OCI-LY7 (cell line): Measurements from ENCODE around the gene SMG1. TPM values are rescaled to one million over a fixed set of nuclear protein-coding genes. Genes with fewer than 3 reads are reported as not detected.
"Not testable (repeated sequence)": the region's sequence is repeated elsewhere in the genome, so short reads cannot be mapped to it uniquely, and the experiment has no call there.

ENCODE experiments used
- Bru-seq: library from RNA; stranded (reverse); fragments of 400-500 nt; gene quantifications from one replicate; lab custom pipeline; 2021; lab: Mats Ljungman, UMichigan
- BruChase-seq, 2 experiments: library from RNA; stranded (reverse); fragments of 400-500 nt; gene quantifications; one replicate each; lab custom pipeline; 2021; lab: Mats Ljungman, UMichigan
- BruUV-seq: library from RNA; stranded (reverse); fragments of 400-500 nt; replicated peaks from 2 replicates; lab custom pipeline; 2021; lab: Mats Ljungman, UMichigan
- CTCF ChIA-PET: fragments of 300-600 bp; sonication (Branson Sonifier 250); formaldehyde crosslinking; loops from one replicate; lab custom pipeline; 2022; ENCODE audit warnings: antibody characterized with exemption; ENCODE audit not compliant: unreplicated experiment; lab: Charles Lee
- POLR2A ChIA-PET: fragments of 300-600 bp; sonication (Branson Sonifier 250); formaldehyde crosslinking; loops from one replicate; lab custom pipeline; 2022; ENCODE audit warnings: antibody characterized with exemption; lab: Charles Lee
- DNase-seq: peaks from one replicate; pipeline ENCODE4 v3.0.0-alpha.2; 2015; ENCODE audit warnings: low spot score
- H2AFZ ChIP-seq: fragments of 200-600 bp; sonication (generic), shearing (Covaris generic); 2 replicates; pipeline ENCODE4 v1.6.1; 2014; ENCODE audit warnings: mild to moderate bottlenecking, antibody characterized with exemption, low read length, moderate library complexity
- H3K27ac ChIP-seq: fragments of 200-600 bp; sonication (generic); 2 replicates; pipeline ENCODE4 v1.5.1; 2014; ENCODE audit warnings: mixed run types, low read depth, mild to moderate bottlenecking, moderate library complexity, low read length, inconsistent platforms; ENCODE audit not compliant: poor library complexity, severe bottlenecking
- H3K36me3 ChIP-seq: fragments of 200-600 bp; sonication (generic); 2 replicates; pipeline ENCODE4 v1.6.1; 2014; ENCODE audit warnings: mild to moderate bottlenecking, antibody characterized with exemption, low read length, moderate library complexity, mixed read lengths; ENCODE audit not compliant: insufficient read depth
- H3K4me1 ChIP-seq: fragments of 200-600 bp; sonication (generic); 2 replicates; pipeline ENCODE4 v1.5.1; 2014; ENCODE audit warnings: mild to moderate bottlenecking, low read length; ENCODE audit not compliant: insufficient read depth, poor library complexity, severe bottlenecking
- H3K4me2 ChIP-seq: fragments of 200-600 bp; sonication (generic); 2 replicates; pipeline ENCODE4 v1.6.1; 2014; ENCODE audit warnings: mild to moderate bottlenecking, low read length
- H3K4me3 ChIP-seq: fragments of 200-600 bp; sonication (generic); 2 replicates; pipeline ENCODE4 v1.5.1; 2014; ENCODE audit warnings: mild to moderate bottlenecking, low read depth, low read length; ENCODE audit not compliant: poor library complexity, severe bottlenecking
- H3K79me2 ChIP-seq: fragments of 200-600 bp; sonication (generic); 2 replicates; pipeline ENCODE4 v1.6.1; 2016; ENCODE audit warnings: low read depth, mild to moderate bottlenecking, low read length, moderate library complexity, mixed read lengths; ENCODE audit not compliant: insufficient read depth
- H3K9me2 ChIP-seq: fragments of 200-600 bp; sonication (generic); 2 replicates; pipeline ENCODE4 v1.6.1; 2016; ENCODE audit warnings: mild to moderate bottlenecking, low read length, mixed read lengths; ENCODE audit not compliant: insufficient read depth
- H3K9me3 ChIP-seq: fragments of 200-600 bp; sonication (generic); 2 replicates; pipeline ENCODE4 v1.6.1; 2014; ENCODE audit warnings: mild to moderate bottlenecking, mixed run types, low read length, mixed read lengths
- H4K20me1 ChIP-seq: fragments of 200-600 bp; sonication (generic); 2 replicates; pipeline ENCODE4 v1.6.1; 2014; ENCODE audit warnings: mild to moderate bottlenecking, antibody characterized with exemption, low read length, moderate library complexity, mixed read lengths; ENCODE audit not compliant: insufficient read depth
- CTCF ChIP-seq: fragments of 200-600 bp; sonication (generic); conservative IDR thresholded peaks from 2 replicates; pipeline ENCODE4 v1.5.1; 2014; ENCODE audit warnings: mild to moderate bottlenecking, antibody characterized with exemption, low read length, moderate library complexity, mixed read lengths
- EZH2phosphoT487 ChIP-seq: fragments of 200-600 bp; sonication (generic); IDR thresholded peaks from 2 replicates; pipeline ENCODE4 v1.6.1; 2018; ENCODE audit warnings: low read depth, borderline replicate concordance, mild to moderate bottlenecking, mixed run types, antibody characterized with exemption, low read length, moderate library complexity, mixed read lengths
- intact Hi-C: fragments of 100-400 bp; cut with micrococcal nuclease; formaldehyde crosslinking; loops from one replicate; pipeline ENCODE4 v1.10.0; 2022; ENCODE audit not compliant: unreplicated experiment
- long read RNA-seq: library from polyadenylated mRNA; stranded (forward); transcript quantifications from one replicate; pipeline ENCODE4 v2.0.0, GENCODE V29; 2022
- total RNA-seq, 2 experiments: library from RNA; depleted of rRNA in 1 of 2; stranded (reverse); fragments of >200 nt in 1 of 2; shearing (Covaris generic) in 1 of 2; gene quantifications; 2 replicates each; pipeline ENCODE4 v1.2.3, GENCODE V29; 2014 to 2022

The SMG1 gene
- total RNA-seq (2014; rRNA removed; shearing (Covaris generic)), result 87.5 and 106 TPM in 2 replicates
- total RNA-seq (2022), result 199 and 208 TPM in 2 replicates
- Bru-seq, nascent RNA, result percentile 95 among the genes with signal in this experiment
- percentile 97 among the genes with signal in this experiment for BruChase-seq, experiment 1, labeled RNA remaining after a 6-hour chase
- percentile 97 among the genes with signal in this experiment for BruChase-seq, experiment 2, labeled RNA remaining after a 2-hour chase
- long read RNA-seq, partial matches to known transcripts, result 9 of 30 reads
- long read RNA-seq, other reads (novel, unspliced or antisense), result 21 of 30 reads

GRCh38 chr16:18925986-18926865 is at the start of gene SMG1:
SMG1 (minus strand) TSS chr16:18926408; CDS start chr16:18926041, 367 bp downstream.
- DNase-seq, result peak; percentile 91
- H3K36me3 ChIP-seq, result peaks cover 17% of the 10 kb centered on the region
- peaks cover 15% of the 10 kb centered on the region; the same call in 1 of the 2 replicates for H4K20me1 ChIP-seq
- peak within 1 kb of the TSS; percentile 85 for H3K4me2 ChIP-seq
- CTCF ChIA-PET, H3K9me3 ChIP-seq, H3K9me2 ChIP-seq, POLR2A ChIA-PET, BruUV-seq: not testable (repeated sequence)
- H3K4me3 ChIP-seq, result peak within 1 kb of the TSS; percentile 95
- H3K79me2 ChIP-seq, result peaks cover 44% of the 10 kb centered on the region
- peak within 1 kb of the TSS; percentile 83 for H3K27ac ChIP-seq
- peaks cover 39% of the 10 kb centered on the region for H3K4me1 ChIP-seq
- peak within 1 kb of the TSS; percentile 86 for H2AFZ ChIP-seq
- intact Hi-C loops, result loop anchor here (1.0 to 10.0 kb wide), 3 partner anchors 29 to 1631 kb away; partner anchors contain the start of gene ARL6IP1

DNA sequence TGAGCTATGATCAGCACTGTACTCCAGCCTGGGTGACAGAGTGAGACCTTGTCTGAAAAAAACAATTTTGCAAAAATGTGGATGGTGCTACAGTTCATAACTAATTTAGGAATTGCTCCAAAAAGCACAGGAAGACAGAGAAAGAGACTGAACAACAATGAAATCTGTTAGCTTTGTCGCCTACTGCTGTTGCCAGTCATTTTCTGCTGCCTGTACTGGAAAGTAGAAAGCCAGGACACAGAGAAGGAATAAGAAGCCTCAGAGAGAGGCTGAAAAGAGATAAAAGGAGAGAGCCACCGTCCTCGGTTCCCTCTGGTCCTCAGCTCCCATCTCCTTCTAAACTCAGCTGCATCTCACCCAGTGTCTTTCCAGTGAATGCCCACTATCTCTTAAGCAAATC is 48.9 kb upstream of the SMG1 start:
- H3K36me3 ChIP-seq, result no peaks in the 10 kb centered on the region
- no peaks in the 10 kb centered on the region for H3K9me3 ChIP-seq
- no peaks in the 10 kb centered on the region for H3K4me1 ChIP-seq
- ChIA-PET POLR2A (interaction anchor here (1.0 kb wide), 1 partner anchor 174 kb away, joined by 3 read pairs; the partner anchor contains the start of gene ARL6IP1), CTCF (no interaction called here)
- no peaks in the 10 kb centered on the region for H4K20me1 ChIP-seq
- no peak overlapping the region for H2AFZ ChIP-seq
- no peak overlapping the region for H3K27ac ChIP-seq
- H3K4me3 ChIP-seq, result no peak overlapping the region
- TF ChIP-seq CTCF (no peak), EZH2phosphoT487 (no peak)
- intact Hi-C loops, result no loop called here
- no peaks in the 10 kb centered on the region for H3K9me2 ChIP-seq
- no peak overlapping the region for H3K4me2 ChIP-seq
- H3K79me2 ChIP-seq, result no peaks in the 10 kb centered on the region
- BruUV-seq, result no TSS peak
- no peak for DNase-seq

DNA sequence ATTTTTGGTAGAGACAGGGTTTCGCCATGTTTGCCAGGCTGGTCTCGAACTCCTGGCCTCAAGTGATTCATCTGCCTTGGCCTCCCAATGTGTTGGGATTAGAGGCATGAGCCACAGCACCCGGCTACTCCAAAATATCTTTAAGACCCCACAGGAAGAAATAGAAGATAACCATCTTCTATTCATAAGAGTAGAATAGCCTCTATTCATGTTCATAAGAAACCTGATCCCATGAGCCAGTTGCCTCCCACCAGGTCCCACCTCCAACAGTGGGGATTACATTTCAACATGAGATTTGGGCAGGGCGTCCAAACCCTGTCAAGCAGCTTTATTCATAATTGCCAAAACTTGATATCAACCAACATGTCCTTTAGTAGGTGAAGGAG is 43.6 kb upstream of the SMG1 start:
- H2AFZ ChIP-seq, result no peak overlapping the region
- H3K9me2 ChIP-seq, result no peaks in the 10 kb centered on the region
- TF ChIP-seq EZH2phosphoT487, result no peak
- TF ChIP-seq CTCF, result no peak
- POLR2A ChIA-PET, result no interaction called here
- H4K20me1 ChIP-seq, result no peaks in the 10 kb centered on the region
- H3K4me2 ChIP-seq, result no peak overlapping the region
- H3K4me1 ChIP-seq, result peaks cover 5% of the 10 kb centered on the region
- CTCF ChIA-PET, result no interaction called here
- intact Hi-C loops, result loop anchor here (2.0 kb wide), 1 partner anchor 171 kb away; no protein-coding TSS in a partner anchor
- DNase-seq, result no peak
- H3K79me2 ChIP-seq, result no peaks in the 10 kb centered on the region
- no peak overlapping the region for H3K27ac ChIP-seq
- H3K4me3 ChIP-seq, result no peak overlapping the region
- BruUV-seq, result no TSS peak
- no peaks in the 10 kb centered on the region for H3K36me3 ChIP-seq
- H3K9me3 ChIP-seq, result no peaks in the 10 kb centered on the region
